ENCODE results near the gene LAMA4.
"Not testable (repeated sequence)": the region's sequence is repeated elsewhere in the genome, so short reads cannot be mapped to it uniquely, and the experiment has no call there.

Gene LAMA4

DNA sequence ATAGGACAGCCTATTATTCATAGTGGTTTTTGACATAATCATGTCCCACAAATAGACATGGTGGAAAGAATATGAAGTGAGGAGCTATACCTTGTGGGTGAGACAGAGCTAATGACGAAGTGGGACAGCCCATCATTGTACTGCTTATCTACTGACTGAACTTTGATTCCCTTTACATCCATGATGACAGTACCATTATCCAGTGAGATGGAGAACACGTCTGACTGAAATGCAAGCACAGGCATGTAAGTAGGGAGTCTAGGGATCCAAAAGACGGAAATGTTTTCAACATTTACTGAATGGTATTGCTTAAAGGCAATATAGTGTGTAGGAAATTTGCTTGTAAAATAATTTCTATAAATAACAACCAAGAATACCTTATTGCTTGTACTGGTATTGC is 123.5 kb downstream of the LAMA4 start:
- DNase-seq = no peak

DNA sequence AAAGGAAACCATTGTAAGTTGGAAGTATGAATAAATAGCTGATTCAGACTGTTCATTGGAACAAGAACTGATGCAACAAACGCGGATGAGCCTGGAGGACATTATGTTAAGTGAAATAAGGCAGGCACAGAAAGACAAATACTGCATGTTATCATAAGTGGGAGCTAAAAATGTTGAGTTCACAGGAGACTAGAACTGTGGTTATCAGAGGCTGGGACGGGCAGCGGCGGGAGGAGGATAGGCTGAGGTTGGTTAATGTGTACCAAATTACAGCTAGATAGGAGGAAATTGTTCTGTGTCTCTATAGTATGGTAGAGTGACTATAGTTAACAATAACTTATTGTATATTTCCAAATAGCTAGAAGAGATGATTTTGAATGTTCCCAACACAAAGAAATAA is 126.2 kb downstream of the LAMA4 start:
- DNase-seq = no peak

GRCh38 chr6:112123982-112124381 is 130.4 kb downstream of the LAMA4 start:
- DNase-seq = no peak

GRCh38 chr6:112122756-112123155 is 131.6 kb downstream of the LAMA4 start:
- DNase-seq = no peak

- no peak for DNase-seq
These were observed 136.3 kb downstream of the LAMA4 start for GRCh38 chr6:112118034-112118433.

- peak; percentile 46 for DNase-seq
These were observed 136.8 kb downstream of the LAMA4 start for GRCh38 chr6:112117554-112117953.

GRCh38 chr6:112116221-112116620 is 138.1 kb downstream of the LAMA4 start:
- DNase-seq = no peak

DNA sequence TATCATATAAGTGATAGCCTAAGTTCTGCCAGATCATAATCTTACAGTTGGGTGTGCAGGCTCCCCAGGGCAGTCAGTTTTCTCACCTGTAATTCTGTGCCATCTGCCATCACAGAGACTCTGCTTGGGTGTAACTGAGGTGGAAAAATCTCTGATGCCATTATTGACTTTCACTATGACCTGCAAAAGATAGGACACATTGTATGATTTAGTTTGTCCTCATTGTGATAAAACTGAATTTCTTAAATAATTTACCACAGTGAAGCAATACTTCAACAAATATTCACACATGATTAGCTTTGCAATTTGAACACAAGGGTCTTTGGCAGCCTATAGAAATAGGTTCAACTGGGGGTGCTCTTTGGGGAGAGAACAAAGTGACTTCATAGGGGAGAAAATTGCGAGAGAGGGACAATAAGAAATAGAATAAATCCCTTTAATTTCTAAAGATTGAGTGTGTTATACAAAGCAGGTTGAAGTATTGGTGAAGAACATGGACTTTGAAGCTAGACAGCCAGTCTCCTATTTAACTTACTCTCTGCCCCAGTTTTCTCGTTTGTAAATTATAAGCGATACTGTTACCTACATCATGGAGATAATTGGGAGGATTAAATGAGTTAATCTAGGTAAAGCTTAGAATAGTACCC is 139.7 kb downstream of the LAMA4 start:
- DNase-seq = no peak

DNA sequence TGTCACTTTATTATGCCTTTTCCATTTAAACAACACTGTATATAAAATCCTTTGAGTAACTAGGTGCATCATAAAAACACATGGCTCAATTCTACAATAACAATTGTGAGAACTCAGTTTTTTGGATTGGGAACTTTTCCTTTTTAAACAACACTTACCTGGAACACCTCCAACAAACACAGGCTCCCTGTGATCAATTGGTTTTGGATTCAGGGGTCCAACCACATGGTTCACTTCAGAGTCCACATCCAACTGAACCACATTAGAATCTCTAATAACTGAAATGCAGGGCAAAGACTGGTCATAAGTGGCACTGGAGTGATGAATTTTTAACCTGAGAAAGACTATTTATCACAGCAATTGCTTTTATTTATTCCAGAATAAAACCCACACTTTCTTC is 140.4 kb downstream of the LAMA4 start:
- DNase-seq = no peak

DNA sequence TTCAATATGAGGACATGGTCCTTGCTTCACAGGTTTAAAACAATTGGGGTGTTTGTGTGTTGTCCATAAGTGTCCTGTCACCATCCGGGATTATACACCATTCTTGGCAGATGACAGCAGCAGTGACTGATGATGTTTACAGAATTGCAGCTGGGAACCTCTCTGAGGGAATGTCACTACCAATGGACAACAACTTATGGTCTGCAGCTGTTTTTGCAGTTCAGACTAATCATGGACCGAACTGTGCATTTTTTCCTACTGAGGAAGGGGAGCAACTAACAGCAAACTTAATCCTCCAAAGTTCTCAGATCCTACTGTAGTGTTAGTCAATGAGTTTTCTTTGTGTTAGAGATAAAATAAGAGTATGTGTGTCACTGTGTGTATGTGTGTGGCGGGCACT is 140.9 kb downstream of the LAMA4 start:
- DNase-seq = no peak

- no peak for DNase-seq
These were observed 145.1 kb downstream of the LAMA4 start for GRCh38 chr6:112109262-112109661.

DNA sequence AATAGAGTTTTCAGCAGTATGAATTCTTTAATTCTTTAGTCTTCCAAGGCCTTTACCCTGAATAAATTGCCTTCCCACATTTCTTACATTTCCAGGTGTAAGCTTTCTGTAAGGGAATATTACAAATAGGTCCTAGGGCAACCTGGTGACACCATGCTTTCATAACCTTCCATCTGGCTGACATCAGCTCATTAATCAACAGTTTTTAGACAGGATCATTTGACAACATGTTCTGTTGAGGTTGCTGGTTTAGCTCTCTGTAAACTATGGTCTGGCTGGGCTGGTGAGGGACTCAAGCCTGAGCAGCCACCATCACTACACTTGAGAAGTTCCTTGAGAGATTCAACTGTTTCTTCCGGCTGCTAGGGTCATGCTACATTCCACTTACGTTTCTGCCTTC is 147.8 kb downstream of the LAMA4 start:
- no peak for DNase-seq

DNA sequence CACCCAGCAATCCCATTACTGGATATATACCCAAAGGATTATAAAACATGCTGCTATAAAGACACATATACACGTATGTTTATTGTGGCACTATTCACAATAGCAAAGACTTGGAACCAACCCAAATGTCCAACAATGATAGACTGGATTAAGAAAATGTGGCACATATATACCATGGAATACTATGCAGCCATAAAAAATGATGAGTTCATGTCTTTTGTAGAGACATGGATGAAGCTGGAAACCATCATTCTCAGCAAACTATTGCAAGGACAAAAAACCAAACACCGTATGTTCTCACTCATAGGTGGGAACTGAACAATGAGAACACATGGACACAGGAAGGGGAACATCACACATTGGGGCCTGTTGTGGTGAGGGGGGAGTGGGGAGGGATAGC is 148.3 kb downstream of the LAMA4 start:
- DNase-seq = not testable (repeated sequence)

- DNase-seq = no peak
These were observed 153.8 kb downstream of the LAMA4 start for GRCh38 chr6:112100561-112100960.

DNA sequence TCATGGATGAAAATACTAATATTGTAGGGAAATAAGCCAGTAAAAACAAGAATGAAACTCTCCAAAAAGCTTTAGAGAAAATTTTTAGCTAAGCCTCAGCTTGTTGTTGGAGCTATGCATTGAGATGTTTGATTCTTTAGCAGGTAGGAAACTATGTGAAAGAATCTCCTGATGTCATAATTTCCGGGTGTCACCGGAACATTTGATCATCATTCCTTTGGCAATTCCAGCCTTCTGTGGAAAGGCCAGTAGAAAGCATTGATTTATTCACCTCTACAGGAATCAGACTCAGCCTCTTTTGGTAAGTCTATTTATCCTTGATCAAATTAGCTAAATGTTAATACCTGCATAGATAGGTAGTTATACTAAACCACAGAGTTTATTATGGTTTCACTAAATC is 157.5 kb downstream of the LAMA4 start:
- DNase-seq = no peak

DNA sequence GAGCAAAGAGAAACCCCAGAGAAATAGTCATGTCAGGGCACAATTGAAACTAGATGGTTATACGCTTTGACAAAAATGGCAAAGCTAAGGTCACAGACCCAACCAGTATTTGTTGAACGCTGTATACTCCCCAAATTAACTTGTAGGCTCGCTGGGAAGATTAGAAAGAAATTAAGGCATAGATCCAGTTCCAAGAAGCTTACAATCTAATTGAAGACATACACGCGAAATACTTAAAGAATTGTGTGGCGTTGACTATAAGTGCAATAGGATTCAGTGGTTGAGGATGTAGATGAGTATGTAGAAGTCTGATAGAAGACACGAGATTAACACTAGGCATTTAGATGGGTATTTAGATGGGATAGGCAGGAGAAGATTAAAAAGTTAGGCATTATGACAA is 166.5 kb downstream of the LAMA4 start:
- peak; percentile 25 for DNase-seq

DNA sequence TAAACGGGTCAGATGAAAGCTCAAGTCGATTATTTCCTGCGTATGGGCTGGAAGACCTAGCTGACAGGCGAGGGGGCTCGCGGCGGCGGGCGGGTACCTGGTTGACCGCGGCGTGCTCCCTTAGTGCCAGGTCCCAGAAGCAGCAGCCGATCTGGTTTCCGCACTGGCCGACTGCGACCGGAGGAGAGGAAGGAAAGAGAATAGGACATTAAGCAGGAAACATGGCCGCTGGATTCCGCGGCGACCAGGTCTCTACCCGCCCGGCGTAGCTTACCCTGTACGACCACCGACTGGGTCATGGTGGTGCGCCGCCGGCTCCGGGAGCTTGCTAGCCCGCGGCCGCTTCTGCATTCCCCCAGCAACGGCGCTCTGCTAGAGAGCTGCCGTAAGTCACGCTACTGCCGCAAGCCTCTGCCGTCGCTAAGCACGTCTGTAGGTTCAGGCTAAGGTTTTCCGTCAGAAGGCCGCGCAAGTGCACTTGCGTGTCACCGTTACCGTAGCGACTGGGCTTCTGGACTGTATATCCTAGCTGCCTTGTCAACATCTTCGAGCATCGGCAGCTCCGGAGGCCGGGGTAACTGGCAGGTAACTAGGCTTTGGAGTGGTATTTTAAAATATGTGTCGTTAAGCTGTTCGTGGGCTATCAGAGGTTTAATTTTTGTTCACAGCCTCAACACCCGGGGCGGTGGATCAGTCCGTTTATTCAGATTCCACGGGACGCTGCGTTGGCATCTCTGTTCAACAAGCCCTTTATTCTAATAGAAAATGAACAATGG is 167.0 kb downstream of the LAMA4 start, which contains the start of the genes FAM229B and TUBE1:
Gene FAM229B (plus strand): TSS at position 456 of the 776 bp plus-strand sequence. CDS start 11,693 bp downstream, outside the sequence.
Gene TUBE1 (minus strand): TSS at position 347 of the 776 bp plus-strand sequence. CDS start 48 bp downstream, at position 299.
- DNase-seq = peak; percentile 97

DNA sequence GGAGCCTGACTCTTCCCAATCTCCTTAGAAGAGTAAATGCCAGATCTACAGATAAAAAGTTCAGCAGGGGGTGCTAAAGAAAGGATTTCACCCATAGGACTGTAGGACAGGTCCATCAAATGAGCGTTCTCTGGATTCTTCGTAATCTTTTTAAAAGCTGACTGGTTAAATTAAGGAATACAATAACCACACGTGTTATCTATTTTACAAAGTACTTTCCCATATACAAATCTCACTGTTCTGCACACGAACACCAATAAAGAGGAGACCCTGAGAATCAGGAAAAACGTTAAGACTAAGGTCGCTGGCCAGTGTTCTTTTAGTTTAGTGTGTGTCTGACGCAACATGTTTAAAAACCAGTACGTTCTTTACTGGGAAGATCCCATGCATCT is 167.6 kb downstream of the LAMA4 start:
- DNase-seq = peak; percentile 81

DNA sequence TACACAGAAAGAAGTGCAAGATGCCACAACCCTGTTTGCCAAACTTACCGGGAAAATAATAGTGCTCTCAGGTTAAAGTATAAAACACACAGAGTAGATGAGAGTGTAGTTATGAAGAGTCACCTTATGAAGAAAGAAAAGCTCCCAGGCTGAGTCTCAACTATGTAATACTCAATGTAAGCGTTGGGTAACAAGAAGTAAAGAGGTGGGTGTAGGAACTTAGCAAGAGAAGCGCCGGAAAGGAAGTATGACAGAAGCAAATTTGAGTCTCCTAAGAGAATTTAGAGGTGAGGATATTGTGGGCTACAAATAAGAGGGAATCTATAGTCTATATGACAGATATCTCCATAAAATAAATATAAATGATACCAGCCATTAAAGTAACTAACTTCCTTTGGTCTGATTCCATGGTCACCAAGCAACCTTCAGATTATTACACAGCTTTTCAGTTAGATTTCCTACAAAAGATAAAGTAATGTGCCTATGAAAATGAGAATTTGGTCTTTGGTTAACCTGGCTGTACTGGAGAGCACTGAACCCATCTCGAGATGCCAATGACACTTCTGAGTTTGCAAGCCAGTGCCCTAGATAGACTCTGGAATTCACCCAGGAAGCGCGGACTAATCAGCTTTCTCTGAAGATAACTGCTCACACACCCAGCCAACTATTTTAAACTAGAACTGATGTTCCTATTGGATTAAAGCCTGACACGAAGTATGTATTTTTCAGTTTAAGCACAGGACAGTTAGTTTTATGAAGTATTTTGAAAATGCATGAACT is 168.9 kb downstream of the LAMA4 start:
- DNase-seq = no peak

- no peak for DNase-seq
These were observed 172.8 kb downstream of the LAMA4 start for GRCh38 chr6:112081569-112081968.

GRCh38 chr6:112066606-112067005 is 187.8 kb downstream of the LAMA4 start:
- DNase-seq = no peak

GRCh38 chr6:112065426-112065986 is 188.9 kb downstream of the LAMA4 start:
- no peak for DNase-seq

DNA sequence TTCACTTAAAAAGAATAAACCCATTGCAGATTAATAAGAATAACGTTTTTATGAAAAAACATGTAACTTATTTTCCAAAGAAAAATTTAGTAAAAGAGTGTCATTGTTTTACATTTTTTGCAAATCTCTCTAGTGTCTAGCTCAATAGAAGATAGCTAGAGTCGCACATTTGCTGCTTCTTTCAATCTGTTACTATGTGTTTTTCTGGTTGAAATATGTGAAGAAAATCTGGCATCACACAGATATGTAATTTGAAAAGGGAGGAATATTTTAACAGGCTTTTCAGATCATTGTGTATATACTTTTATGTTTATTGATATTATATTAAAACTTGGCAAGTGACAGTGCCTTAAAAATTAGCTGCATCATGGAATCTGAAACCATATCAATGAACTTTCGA is 191.4 kb downstream of the LAMA4 start:
- DNase-seq = no peak
